HL-60 (cell line): ENCODE results near the gene IL1RAPL2.

Source experiments
- DNase-seq, 2 experiments: peaks; one replicate each; pipeline ENCODE4 v3.0.0-alpha.2; 2010 to 2020; ENCODE audit warnings: low read depth in 1 of 2, low spot score in 1 of 2
- H3K27ac ChIP-seq: fragments of 250-450 bp; sonication (Bioruptor Pico); replicated peaks from 2 replicates; pipeline ENCODE4 v1.5.1; 2020; ENCODE audit warnings: mild to moderate bottlenecking, moderate library complexity
- H3K27me3 ChIP-seq: fragments of 250-450 bp; sonication (Bioruptor Pico); 2 replicates; pipeline ENCODE4 v1.5.1; 2021; ENCODE audit warnings: mild to moderate bottlenecking, moderate library complexity; ENCODE audit not compliant: insufficient read depth, poor library complexity, severe bottlenecking
- H3K4me3 ChIP-seq: replicated peaks from 2 replicates; pipeline ENCODE4 v1.5.1; 2011; ENCODE audit warnings: mild to moderate bottlenecking, control low read depth, low read length; ENCODE audit not compliant: insufficient read depth
- GABPA ChIP-seq: IDR thresholded peaks from 2 replicates; pipeline ENCODE4 v1.6.1; 2012; ENCODE audit warnings: low read depth
- POLR2AphosphoS5 ChIP-seq: IDR thresholded peaks from 2 replicates; pipeline ENCODE4 v1.6.1; 2012; ENCODE audit warnings: low read depth
- REST ChIP-seq: IDR thresholded peaks from 2 replicates; pipeline ENCODE4 v1.6.1; 2012; ENCODE audit warnings: low read depth; ENCODE audit not compliant: insufficient replicate concordance
- SPI1 ChIP-seq: IDR thresholded peaks from 2 replicates; pipeline ENCODE4 v1.6.1; 2012; ENCODE audit warnings: low read depth, mild to moderate bottlenecking, borderline replicate concordance
- TF ChIP-seq, protein P1 (sequence below): IDR thresholded peaks from one replicate; pipeline ENCODE4 v1.5.1; 2011; ENCODE audit warnings: low read length, control low read depth, inconsistent platforms; ENCODE audit not compliant: insufficient read depth

IL1RAPL2 gene

DNA sequence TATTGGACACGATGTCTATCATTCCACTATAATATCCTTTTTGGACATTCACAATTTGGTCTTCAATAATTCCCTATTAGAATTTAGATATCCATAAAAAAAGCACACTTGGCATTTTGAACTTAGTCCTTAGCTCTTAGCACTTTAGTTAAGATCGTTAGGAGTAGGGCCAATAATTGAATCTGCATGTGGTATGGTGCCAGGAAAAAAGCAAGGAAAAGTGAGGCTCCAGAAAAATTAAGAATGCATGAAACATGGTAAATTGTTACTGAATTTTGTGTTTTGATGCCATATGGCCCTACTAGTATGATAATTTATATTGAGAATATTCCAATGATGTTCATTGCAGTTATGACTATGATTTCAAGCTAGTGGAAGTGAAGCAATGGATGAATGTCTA lies 708.1 kb downstream of the IL1RAPL2 start:
- Histone ChIP-seq H3K27me3 (no peaks in the 10 kb centered on the region), H3K27ac (no peak overlapping the region), H3K4me3 (no peak overlapping the region)
- TF ChIP-seq GABPA, result no peak
- TF ChIP-seq REST, result no peak
- TF ChIP-seq SPI1, result no peak
- TF ChIP-seq POLR2AphosphoS5, result no peak
- TF ChIP-seq, protein P1, sequence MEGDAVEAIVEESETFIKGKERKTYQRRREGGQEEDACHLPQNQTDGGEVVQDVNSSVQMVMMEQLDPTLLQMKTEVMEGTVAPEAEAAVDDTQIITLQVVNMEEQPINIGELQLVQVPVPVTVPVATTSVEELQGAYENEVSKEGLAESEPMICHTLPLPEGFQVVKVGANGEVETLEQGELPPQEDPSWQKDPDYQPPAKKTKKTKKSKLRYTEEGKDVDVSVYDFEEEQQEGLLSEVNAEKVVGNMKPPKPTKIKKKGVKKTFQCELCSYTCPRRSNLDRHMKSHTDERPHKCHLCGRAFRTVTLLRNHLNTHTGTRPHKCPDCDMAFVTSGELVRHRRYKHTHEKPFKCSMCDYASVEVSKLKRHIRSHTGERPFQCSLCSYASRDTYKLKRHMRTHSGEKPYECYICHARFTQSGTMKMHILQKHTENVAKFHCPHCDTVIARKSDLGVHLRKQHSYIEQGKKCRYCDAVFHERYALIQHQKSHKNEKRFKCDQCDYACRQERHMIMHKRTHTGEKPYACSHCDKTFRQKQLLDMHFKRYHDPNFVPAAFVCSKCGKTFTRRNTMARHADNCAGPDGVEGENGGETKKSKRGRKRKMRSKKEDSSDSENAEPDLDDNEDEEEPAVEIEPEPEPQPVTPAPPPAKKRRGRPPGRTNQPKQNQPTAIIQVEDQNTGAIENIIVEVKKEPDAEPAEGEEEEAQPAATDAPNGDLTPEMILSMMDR, result no peak
- no peak for DNase-seq

GRCh38 chrX:105277132-105277531 lies 711.1 kb downstream of the IL1RAPL2 start:
- no peak for DNase-seq
- TF ChIP-seq REST, result no peak
- no peak for TF ChIP-seq GABPA
- no peak for TF ChIP-seq SPI1
- TF ChIP-seq POLR2AphosphoS5, result no peak
- TF ChIP-seq, protein P1, result no peak
- H3K27me3 ChIP-seq, result no peaks in the 10 kb centered on the region
- H3K4me3 ChIP-seq, result no peak overlapping the region
- no peak overlapping the region for H3K27ac ChIP-seq

- DNase-seq, result no peak
- no peak for TF ChIP-seq SPI1
- H3K27ac ChIP-seq, result no peak overlapping the region
- H3K4me3 ChIP-seq, result no peak overlapping the region
- no peaks in the 10 kb centered on the region for H3K27me3 ChIP-seq
These were observed 716.1 kb downstream of the IL1RAPL2 start for GRCh38 chrX:105282077-105282476.

DNA sequence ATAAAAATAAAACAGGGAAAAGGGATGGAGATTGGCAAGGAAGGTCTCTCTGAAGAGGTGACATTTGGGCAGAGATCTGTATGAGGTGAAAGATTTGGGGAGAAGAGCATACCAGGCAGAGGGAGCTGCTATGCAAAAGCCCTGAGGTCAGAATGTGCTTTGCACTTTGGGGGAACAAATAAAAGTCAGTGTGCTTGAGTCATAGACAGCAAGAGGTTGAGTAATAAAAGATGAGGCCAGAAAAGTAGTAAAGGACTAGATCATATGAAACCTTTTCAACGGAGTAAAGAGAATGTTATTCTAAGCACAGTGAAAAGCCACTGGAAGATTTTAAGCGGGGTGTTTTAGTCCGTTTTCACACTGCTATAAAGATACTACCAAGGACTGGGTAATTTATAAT lies 731.0 kb downstream of the IL1RAPL2 start:
- TF ChIP-seq SPI1 (no peak), POLR2AphosphoS5 (no peak), REST (no peak), GABPA (no peak)
- TF ChIP-seq, protein P1, result no peak
- DNase-seq, result no peak
- Histone ChIP-seq H3K27me3 (no peaks in the 10 kb centered on the region), H3K27ac (no peak overlapping the region), H3K4me3 (no peak overlapping the region)
